ENCODE measurements around the gene NTF4.
"Not testable (repeated sequence)": the region's sequence is repeated elsewhere in the genome, so short reads cannot be mapped to it uniquely, and the experiment has no call there.

NTF4 gene

GRCh38 chr19:49036815-49037214 lies 27.8 kb downstream of the NTF4 start, which contains the start of gene CGB1:
CGB1 (minus strand) TSS chr19:49036895; CDS start chr19:49036711, 184 bp downstream.
- DNase-seq (ENCODE audit: low read depth in 2 of 2) = peak in 1 of 2 donors; percentile 41
- TF ChIP-seq CTCF (IDR thresholded peaks at IDR 0.05; ENCODE audit: low read depth, low read length) = peak; percentile 67

GRCh38 chr19:49031642-49032301 lies 32.8 kb downstream of the NTF4 start, which contains the start of gene CGB2:
CGB2 (plus strand) TSS chr19:49031890; CDS start chr19:49032096, 206 bp downstream.
- peak; percentile 51 for TF ChIP-seq CTCF (IDR thresholded peaks at IDR 0.05; ENCODE audit: low read depth, low read length)
- H3K4me3 ChIP-seq (replicated peaks in 1 of 2; ENCODE audit: low read depth in 2 of 2, low read length in 2 of 2) = not testable (repeated sequence)
- DNase-seq (ENCODE audit: low read depth in 2 of 2) = peak in 1 of 2 donors; percentile 51

More at GRCh38 chr19:49036815-49037214, 27.8 kb downstream of the NTF4 start, which contains the start of gene CGB1:
- not testable (repeated sequence) for H3K4me3 ChIP-seq (replicated peaks in 1 of 2; ENCODE audit: low read depth in 2 of 2, low read length in 2 of 2)

GRCh38 chr19:49030323-49030722 lies 34.3 kb downstream of the NTF4 start:
- not testable (repeated sequence) for DNase-seq (ENCODE audit: low read depth in 2 of 2); H3K4me3 ChIP-seq (replicated peaks in 1 of 2; ENCODE audit: low read depth in 2 of 2, low read length in 2 of 2)

- peak in 1 of 2 donors; percentile 35 for DNase-seq (ENCODE audit: low read depth in 2 of 2)
- H3K4me3 ChIP-seq (replicated peaks in 1 of 2; ENCODE audit: low read depth in 2 of 2, low read length in 2 of 2) = not testable (repeated sequence)
Measured at GRCh38 chr19:49029749-49030148, 34.9 kb downstream of the NTF4 start.

- DNase-seq (ENCODE audit: low read depth in 2 of 2) = not testable (repeated sequence)
Measured at GRCh38 chr19:49028686-49029085, 35.9 kb downstream of the NTF4 start.

GRCh38 chr19:49025599-49025998 lies 39.0 kb downstream of the NTF4 start:
- DNase-seq (ENCODE audit: low read depth in 2 of 2); H3K4me3 ChIP-seq (replicated peaks in 1 of 2; ENCODE audit: low read depth in 2 of 2, low read length in 2 of 2): not testable (repeated sequence)

More at GRCh38 chr19:49028686-49029085, 35.9 kb downstream of the NTF4 start:
- H3K4me3 ChIP-seq (replicated peaks in 1 of 2; ENCODE audit: low read depth in 2 of 2, low read length in 2 of 2) = not testable (repeated sequence)

GRCh38 chr19:49025088-49025487 lies 39.5 kb downstream of the NTF4 start:
- not testable (repeated sequence) for DNase-seq (ENCODE audit: low read depth in 2 of 2); H3K4me3 ChIP-seq (replicated peaks in 1 of 2; ENCODE audit: low read depth in 2 of 2, low read length in 2 of 2)

GRCh38 chr19:49024233-49024632 lies 40.4 kb downstream of the NTF4 start, which contains the start of gene CGB3:
CGB3 (minus strand) TSS chr19:49024333; CDS start chr19:49023971, 362 bp downstream.
- not testable (repeated sequence) for H3K4me3 ChIP-seq (replicated peaks in 1 of 2; ENCODE audit: low read depth in 2 of 2, low read length in 2 of 2); DNase-seq (ENCODE audit: low read depth in 2 of 2)

- no peak for DNase-seq (ENCODE audit: low read depth in 2 of 2)
- no peak for TF ChIP-seq CTCF (IDR thresholded peaks at IDR 0.05; ENCODE audit: low read depth, low read length)
- no peak overlapping the region for H3K4me3 ChIP-seq (replicated peaks in 1 of 2; ENCODE audit: low read depth in 2 of 2, low read length in 2 of 2)
Measured at GRCh38 chr19:49022116-49022515, 42.5 kb downstream of the NTF4 start.

All from cardiac fibroblast (primary cell).